B cell (primary cell): ENCODE data around the gene RPS25. TPM values are rescaled to one million over a fixed set of nuclear protein-coding genes. Genes with fewer than 3 reads are reported as not detected.

Experiments
- ATAC-seq: fragments of 200-7000 bp; cut with Tn5 transposase; one replicate; pipeline ENCODE4 v1.10.0; 2021; ENCODE audit warnings: low read depth, mild to moderate bottlenecking, moderate number of reproducible peaks, moderate library complexity
- CTCF ChIA-PET: fragments of 350-600 bp; sonication (Branson Sonifier 250); formaldehyde crosslinking; loops from one replicate; lab custom pipeline; 2021; ENCODE audit warnings: antibody characterized with exemption, inconsistent platforms; lab: Charles Lee
- POLR2A ChIA-PET: fragments of 350-600 bp; sonication (Branson Sonifier 250); formaldehyde crosslinking; loops from one replicate; lab custom pipeline; 2021; ENCODE audit warnings: antibody characterized with exemption; lab: Charles Lee
- DNase-seq: peaks from one replicate; pipeline ENCODE4 v3.0.0; 2013
- H2AFZ ChIP-seq: 2 replicates; pipeline ENCODE4 v1.6.1; 2012; ENCODE audit warnings: mild to moderate bottlenecking, low read depth, low read length; ENCODE audit not compliant: insufficient read depth, poor library complexity, severe bottlenecking
- H3K27ac ChIP-seq, 2 donors: 1 replicate in 1 of 2; 2 replicates in 1 of 2; pipeline ENCODE4 v1.5.1; 2012 to 2013; ENCODE audit warnings: low read length in 2 of 2, mild to moderate bottlenecking in 2 of 2, moderate library complexity in 1 of 2
- H3K27me3 ChIP-seq, 4 experiments: fragments of 200-600 bp in 1 of 4; sonication (generic) in 1 of 4; replicated peaks in 1 of 4; 1 replicate in 2 of 4; 2 replicates in 2 of 4; pipeline versions ENCODE4 v1.6.1 to v1.7.0; 2013 to 2016; ENCODE audit warnings: low read length in 3 of 4, mild to moderate bottlenecking in 2 of 4, mixed read lengths in 1 of 4, moderate library complexity in 1 of 4; ENCODE audit not compliant: insufficient read depth in 4 of 4, control insufficient read depth in 3 of 4; ENCODE audit errors: control extremely low read depth in 1 of 4
- H3K36me3 ChIP-seq, 2 experiments: replicated peaks in 1 of 2; 1 replicate in 1 of 2; 2 replicates in 1 of 2; pipeline versions ENCODE4 v1.6.1 to v1.7.1; 2013; ENCODE audit warnings: low read length in 1 of 2; ENCODE audit not compliant: insufficient read depth in 2 of 2, control insufficient read depth in 1 of 2; ENCODE audit errors: control extremely low read depth in 1 of 2, extremely low read depth in 1 of 2
- H3K4me1 ChIP-seq, 2 donors: fragments of 200-600 bp in 1 of 2; sonication (generic) in 1 of 2; 1 replicate in 1 of 2; 2 replicates in 1 of 2; pipeline versions ENCODE4 v1.5.1 to v1.6.1; 2013 to 2017; ENCODE audit warnings: low read length in 2 of 2; ENCODE audit not compliant: control insufficient read depth in 2 of 2, insufficient read depth in 2 of 2
- H3K4me2 ChIP-seq: replicated peaks from 2 replicates; pipeline ENCODE3; 2012; ENCODE audit warnings: mild to moderate bottlenecking, low read depth, low read length; ENCODE audit not compliant: poor library complexity, severe bottlenecking
- H3K4me3 ChIP-seq, 5 experiments: fragments of 200-600 bp in 1 of 5; sonication (generic) in 1 of 5; 1 replicate in 3 of 5; 2 replicates in 2 of 5; pipeline versions ENCODE4 v1.5.1 to v1.7.0; 2011 to 2016; ENCODE audit warnings: low read length in 4 of 5, mild to moderate bottlenecking in 4 of 5, low read depth in 2 of 5, control low read depth in 1 of 5, moderate library complexity in 1 of 5; ENCODE audit not compliant: insufficient read depth in 1 of 5; ENCODE audit errors: control extremely low read depth in 1 of 5, extremely low read depth in 1 of 5
- H3K79me2 ChIP-seq: fragments of 200-600 bp; sonication (generic); one replicate; pipeline ENCODE4 v1.6.0; 2016; ENCODE audit warnings: low read length; ENCODE audit not compliant: control insufficient read depth, insufficient read depth
- H3K9ac ChIP-seq: fragments of 200-600 bp; sonication (generic); 2 replicates; pipeline ENCODE4 v1.6.1; 2017; ENCODE audit warnings: mild to moderate bottlenecking, low read length, moderate library complexity
- H3K9me3 ChIP-seq, 3 donors: one replicate each; pipeline versions ENCODE4 v1.6.1 to v1.7.1; 2013; ENCODE audit warnings: low read length in 2 of 3; ENCODE audit not compliant: control insufficient read depth in 2 of 3, insufficient read depth in 1 of 3; ENCODE audit errors: control extremely low read depth in 1 of 3
- H4K20me1 ChIP-seq: 2 replicates; pipeline ENCODE4 v1.6.0; 2012; ENCODE audit warnings: mild to moderate bottlenecking, low read length; ENCODE audit not compliant: insufficient read depth, control insufficient read depth, poor library complexity, severe bottlenecking
- H3K27ac Mint-ChIP-seq: one replicate; pipeline ENCODE4 v1.8.0; 2021; ENCODE audit warnings: mixed read lengths
- H3K27me3 Mint-ChIP-seq: one replicate; pipeline ENCODE4 v1.8.0; 2021; ENCODE audit warnings: mixed read lengths
- H3K4me1 Mint-ChIP-seq: one replicate; pipeline ENCODE4 v1.8.0; 2021; ENCODE audit warnings: mixed read lengths
- H3K4me3 Mint-ChIP-seq: one replicate; pipeline ENCODE4 v1.8.0; 2021; ENCODE audit warnings: mixed read lengths
- H3K9me3 Mint-ChIP-seq: one replicate; pipeline ENCODE4 v1.8.0; 2022; ENCODE audit warnings: mixed read lengths; ENCODE audit not compliant: insufficient read depth
- EZH2 ChIP-seq: IDR thresholded peaks from 2 replicates; pipeline ENCODE4 v1.6.1; 2012; ENCODE audit warnings: borderline replicate concordance, low read depth, mild to moderate bottlenecking, moderate library complexity, low read length; ENCODE audit not compliant: insufficient read depth, poor library complexity, severe bottlenecking
- WGBS: methylation state at CpG from one replicate; pipeline ENCODE4 v1.1.5; 2013; ENCODE audit warnings: missing lambda C conversion rate; ENCODE audit not compliant: insufficient coverage; 5-methylcytosine and 5-hydroxymethylcytosine counted together
- intact Hi-C: fragments of 100-400 bp; cut with micrococcal nuclease; formaldehyde crosslinking; loops from one replicate; pipeline ENCODE4 v1.10.0; 2022
- polyA plus RNA-seq: library from polyadenylated mRNA; depleted of rRNA; stranded (reverse); fragments of >200 nt; gene quantifications from 2 replicates; pipeline ENCODE4 v1.2.3, GENCODE V29; 2012
- total RNA-seq, 2 donors: library from RNA; stranded (reverse); fragments of 120-200 nt in 1 of 2; gene quantifications; 1 replicate in 1 of 2; 2 replicates in 1 of 2; pipeline versions ENCODE4 v1.2.3 to v1.2.4, GENCODE V29; 2013 to 2022
- TF ChIP-seq, protein P1 (sequence below): fragments of 200-600 bp; IDR thresholded peaks from one replicate; pipeline ENCODE4 v1.8.0; 2022; ENCODE audit warnings: antibody characterized with exemption, mild to moderate bottlenecking

Gene RPS25
- total and polyA plus RNA-seq, 2 donors (not counting 1 experiment from before 2014, with no cell fraction given) = 1,823 to 2,003 TPM

DNA sequence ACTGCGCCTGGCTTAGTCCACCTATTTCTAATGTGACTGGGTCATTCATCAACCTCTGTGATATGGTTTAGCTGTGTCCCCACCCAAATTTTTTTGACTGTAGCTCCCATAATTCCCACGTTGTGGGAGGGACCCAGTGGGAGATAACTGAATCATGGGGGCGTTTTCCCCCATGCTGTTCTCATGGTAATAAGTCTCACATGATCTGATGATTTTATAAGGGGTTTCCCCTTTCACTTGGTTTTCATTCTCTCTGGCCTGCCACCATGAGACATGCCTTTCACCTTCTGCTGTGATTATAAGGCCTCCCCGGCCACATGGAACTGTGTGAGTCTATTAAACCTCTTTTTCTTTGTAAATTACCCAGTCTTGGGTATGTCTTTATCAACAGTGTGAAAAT lies 11.5 kb downstream of the RPS25 start:
- H3K9me3 Mint-ChIP-seq = no peaks in the 10 kb centered on the region
- no peak overlapping the region for H3K4me3 Mint-ChIP-seq
- DNase-seq (no peak), ATAC-seq (no peak)
- ChIA-PET POLR2A (no interaction called here), CTCF (interaction anchor here (0.7 kb wide), 1 partner anchor 481 kb away, joined by 3 read pairs; no protein-coding TSS in a partner anchor)
- Histone ChIP-seq H3K9ac (no peak overlapping the region), H3K36me3 (peaks cover 0 to 53% of the 10 kb centered on the region in 2 experiments), H2AFZ (no peak overlapping the region), H3K27me3 (no peaks in the 10 kb centered on the region), H3K27ac (no peak overlapping the region), H3K79me2 (peaks cover 7% of the 10 kb centered on the region), H3K4me3 (no peak overlapping the region), H3K9me3 (no peaks in the 10 kb centered on the region), H3K4me1 (no peaks in the 10 kb centered on the region), H4K20me1 (no peaks in the 10 kb centered on the region), H3K4me2 (no peak overlapping the region)
- no peaks in the 10 kb centered on the region for H3K27me3 Mint-ChIP-seq
- 100% methylated on average over 1 of the region's 4 CpGs for WGBS
- peaks cover 3% of the 10 kb centered on the region for H3K4me1 Mint-ChIP-seq
- intact Hi-C loops = no loop called here
- TF ChIP-seq, protein P1, sequence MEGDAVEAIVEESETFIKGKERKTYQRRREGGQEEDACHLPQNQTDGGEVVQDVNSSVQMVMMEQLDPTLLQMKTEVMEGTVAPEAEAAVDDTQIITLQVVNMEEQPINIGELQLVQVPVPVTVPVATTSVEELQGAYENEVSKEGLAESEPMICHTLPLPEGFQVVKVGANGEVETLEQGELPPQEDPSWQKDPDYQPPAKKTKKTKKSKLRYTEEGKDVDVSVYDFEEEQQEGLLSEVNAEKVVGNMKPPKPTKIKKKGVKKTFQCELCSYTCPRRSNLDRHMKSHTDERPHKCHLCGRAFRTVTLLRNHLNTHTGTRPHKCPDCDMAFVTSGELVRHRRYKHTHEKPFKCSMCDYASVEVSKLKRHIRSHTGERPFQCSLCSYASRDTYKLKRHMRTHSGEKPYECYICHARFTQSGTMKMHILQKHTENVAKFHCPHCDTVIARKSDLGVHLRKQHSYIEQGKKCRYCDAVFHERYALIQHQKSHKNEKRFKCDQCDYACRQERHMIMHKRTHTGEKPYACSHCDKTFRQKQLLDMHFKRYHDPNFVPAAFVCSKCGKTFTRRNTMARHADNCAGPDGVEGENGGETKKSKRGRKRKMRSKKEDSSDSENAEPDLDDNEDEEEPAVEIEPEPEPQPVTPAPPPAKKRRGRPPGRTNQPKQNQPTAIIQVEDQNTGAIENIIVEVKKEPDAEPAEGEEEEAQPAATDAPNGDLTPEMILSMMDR = no peak
- TF ChIP-seq EZH2 = no peak
- H3K27ac Mint-ChIP-seq = no peak overlapping the region

DNA sequence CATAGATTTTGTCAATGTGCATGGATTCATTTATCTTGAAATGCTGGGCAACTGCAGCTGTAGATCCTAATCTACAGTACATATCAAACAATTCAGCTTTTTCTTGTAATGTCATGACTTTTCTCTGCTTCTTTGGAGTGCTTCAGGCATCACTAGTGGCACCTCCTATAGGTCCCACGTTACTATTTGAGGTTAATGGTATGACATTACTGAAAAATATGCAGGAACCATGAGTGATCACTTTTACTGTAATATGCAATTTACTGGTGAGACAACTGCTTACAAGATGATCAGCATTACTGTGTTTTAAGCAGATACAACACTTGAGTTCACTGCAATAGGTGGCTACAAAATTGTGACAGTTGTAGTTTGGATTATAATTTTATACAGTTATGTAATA lies 17.2 kb downstream of the RPS25 start:
- H3K36me3 ChIP-seq = peaks cover 3 to 37% of the 10 kb centered on the region in 2 experiments
- H3K27me3 Mint-ChIP-seq = no peaks in the 10 kb centered on the region
- H3K9ac ChIP-seq = no peak overlapping the region
- peaks cover 17 to 22% of the 10 kb centered on the region in 2 donors for H3K4me1 ChIP-seq
- intact Hi-C loops = no loop called here
- TF ChIP-seq, protein P1 = no peak
- no peak for TF ChIP-seq EZH2
- ATAC-seq (no peak), DNase-seq (no peak)
- WGBS = no CpG with 5 or more reads among the region's 1 CpG
- no peaks in the 10 kb centered on the region for H4K20me1 ChIP-seq
- no peaks in the 10 kb centered on the region for H3K9me3 ChIP-seq
- H2AFZ ChIP-seq = no peak overlapping the region
- peaks cover 34% of the 10 kb centered on the region for H3K79me2 ChIP-seq
- POLR2A ChIA-PET = interaction anchor here (0.7 kb wide), 1 partner anchor 194 kb away, joined by 7 read pairs; no protein-coding TSS in a partner anchor
- CTCF ChIA-PET = interaction anchor here (0.7 kb wide), 1 partner anchor 15 kb away, joined by 3 read pairs; no protein-coding TSS in a partner anchor
- H3K27ac Mint-ChIP-seq = no peak overlapping the region
- H3K4me3 ChIP-seq = no peak overlapping the region
- no peaks in the 10 kb centered on the region for H3K9me3 Mint-ChIP-seq
- no peak overlapping the region for H3K27ac ChIP-seq
- H3K4me1 Mint-ChIP-seq = peaks cover 35% of the 10 kb centered on the region
- H3K4me3 Mint-ChIP-seq = no peak overlapping the region
- no peak overlapping the region for H3K4me2 ChIP-seq
- H3K27me3 ChIP-seq = no peaks in the 10 kb centered on the region
